K562 (cell line): ENCODE measurements around the gene TRIM36. TPM values are rescaled to one million over a fixed set of nuclear protein-coding genes. Genes with fewer than 3 reads are reported as not detected.

ENCODE experiments used
- ATAC-seq: fragments of 200-7000 bp; cut with Tn5 transposase; 3 replicates; pipeline ENCODE4 v1.9.1; 2020; ENCODE audit warnings: moderate library complexity
- BruUV-seq: library from RNA; stranded (reverse); fragments of 400-500 nt; replicated peaks from 2 replicates; lab custom pipeline; 2021; lab: Mats Ljungman, UMichigan
- CTCF ChIA-PET: fragments of 300-600 bp; formaldehyde crosslinking; extraction: SDS; loops from one replicate; lab custom pipeline; 2021; ENCODE audit warnings: low intra/inter-chr PET ratio; lab: Yijun Ruan, JAX
- POLR2A ChIA-PET: fragments of 300-600, 350-650 bp; sonication (Branson Sonifier 250); formaldehyde crosslinking; extraction: SDS; loops from one replicate; lab custom pipeline; 2021; ENCODE audit warnings: antibody characterized with exemption, inconsistent platforms; lab: Yijun Ruan, JAX
- DNase-seq, 4 experiments: peaks; one replicate each; pipeline versions ENCODE4 v3.0.0 to v3.0.0-alpha.2; 2011 to 2018; ENCODE audit warnings: low spot score in 3 of 4, mixed read lengths in 3 of 4; ENCODE audit errors: extremely low read depth in 1 of 4
- FAIRE-seq: peaks from 2 replicates; lab custom pipeline; 2011; peaks lifted over from hg19 to GRCh38; lab: Jason Lieb, UNC
- H2AFZ ChIP-seq: 2 replicates; pipeline ENCODE4 v1.6.0; 2011; ENCODE audit warnings: low read depth, low read length, control low read depth, inconsistent platforms
- H3K27ac ChIP-seq: fragments of 200-600 bp; 3 replicates; pipeline ENCODE4 v1.8.0; 2011; ENCODE audit warnings: low read depth, mild to moderate bottlenecking, control low read depth, inconsistent platforms, low read length, moderate library complexity, mixed read lengths; ENCODE audit errors: extremely low read depth
- H3K27me3 ChIP-seq, 2 experiments: fragments of 300-600 bp in 1 of 2; 2 replicates in 1 of 2; 3 replicates in 1 of 2; pipeline versions ENCODE4 v1.6.0 to v1.8.0; 2011; ENCODE audit warnings: inconsistent platforms in 2 of 2, low read length in 2 of 2, mild to moderate bottlenecking in 1 of 2, mixed read lengths in 1 of 2, moderate library complexity in 1 of 2; ENCODE audit not compliant: control insufficient read depth in 2 of 2, insufficient read depth in 2 of 2
- H3K36me3 ChIP-seq: fragments of 300-600 bp; 3 replicates; pipeline ENCODE4 v1.8.0; 2011; ENCODE audit warnings: mild to moderate bottlenecking, low read length, inconsistent platforms; ENCODE audit not compliant: control insufficient read depth, insufficient read depth
- H3K4me1 ChIP-seq, 2 experiments: fragments of 200-600 bp in 1 of 2; replicated peaks in 1 of 2; 2 replicates in 1 of 2; 3 replicates in 1 of 2; pipeline versions ENCODE4 v1.5.1 to v1.8.0; 2011; ENCODE audit warnings: inconsistent platforms in 2 of 2, low read length in 2 of 2, mild to moderate bottlenecking in 1 of 2, mixed read lengths in 1 of 2, moderate library complexity in 1 of 2; ENCODE audit not compliant: control insufficient read depth in 2 of 2, insufficient read depth in 2 of 2
- H3K4me2 ChIP-seq: 2 replicates; pipeline ENCODE4 v1.6.1; 2011; ENCODE audit warnings: low read length, control low read depth, inconsistent platforms, mixed read lengths; ENCODE audit not compliant: insufficient read depth
- H3K4me3 ChIP-seq: fragments of 200-600 bp; sonication (generic), shearing (Covaris generic); 2 replicates; pipeline ENCODE4 v1.5.1; 2016; ENCODE audit warnings: control low read depth, inconsistent platforms
- H3K79me2 ChIP-seq: fragments of 200-600 bp; 3 replicates; pipeline ENCODE4 v1.8.0; 2011; ENCODE audit warnings: low read length, inconsistent platforms; ENCODE audit not compliant: control insufficient read depth, insufficient read depth
- H3K9ac ChIP-seq, 2 experiments: 2 replicates each; pipeline versions ENCODE4 v1.6.0 to v1.6.1; 2011; ENCODE audit warnings: low read depth in 2 of 2, low read length in 2 of 2, control low read depth in 1 of 2, inconsistent platforms in 1 of 2, mild to moderate bottlenecking in 1 of 2, mixed read lengths in 1 of 2; ENCODE audit not compliant: insufficient read depth in 1 of 2
- H3K9me1 ChIP-seq: one replicate; pipeline ENCODE4 v1.6.0; 2011; ENCODE audit warnings: inconsistent platforms, mild to moderate bottlenecking, low read length, moderate library complexity; ENCODE audit not compliant: control insufficient read depth, insufficient read depth
- H3K9me3 ChIP-seq: replicated peaks from 2 replicates; pipeline ENCODE4 v1.5.1; 2011; ENCODE audit warnings: low read depth, low read length, inconsistent platforms; ENCODE audit not compliant: control insufficient read depth, insufficient read depth
- H4K20me1 ChIP-seq: replicated peaks from 2 replicates; pipeline ENCODE4 v1.6.1; 2011; ENCODE audit warnings: low read length, inconsistent platforms, mixed read lengths; ENCODE audit not compliant: control insufficient read depth, insufficient read depth
- EP400 ChIP-seq: fragments of 450-650 bp; IDR thresholded peaks from 2 replicates; pipeline ENCODE4 v1.6.1; 2017; ENCODE audit warnings: antibody characterized with exemption, mild to moderate bottlenecking, moderate library complexity
- GABPA ChIP-seq: fragments of 200-800 bp; sonication (Bioruptor generic); conservative IDR thresholded peaks from 2 replicates; pipeline ENCODE4 v1.6.1; 2016; ENCODE audit warnings: low read depth, missing genetic modification characterization, missing compliant biosample characterization
- HCFC1 ChIP-seq: IDR thresholded peaks from 2 replicates; pipeline ENCODE4 v1.6.1; 2012; ENCODE audit warnings: low read depth, low read length, improper control_type of control experiment
- HMGN3 ChIP-seq: IDR thresholded peaks from 2 replicates; pipeline ENCODE4 v1.6.1; 2011; ENCODE audit warnings: borderline replicate concordance, low read depth, mild to moderate bottlenecking, mixed read lengths, low read length; ENCODE audit not compliant: insufficient read length; ENCODE audit errors: extremely low read depth
- MLLT1 ChIP-seq, 2 experiments: fragments of 450-650 bp; IDR thresholded peaks; 2 replicates each; pipeline ENCODE4 v1.6.1; 2016
- PRPF4 ChIP-seq: fragments of 200-400 bp; formaldehyde crosslinking; IDR thresholded peaks from one replicate; pipeline ENCODE4 v1.6.1; 2017; ENCODE audit warnings: low read length, low read depth, mild to moderate bottlenecking; ENCODE audit not compliant: insufficient read depth, poor library complexity, severe bottlenecking
- RHOXF2B ChIP-seq: fragments of 250-450 bp; sonication (Bioruptor Pico); conservative IDR thresholded peaks from 2 replicates; pipeline ENCODE4 v1.5.1; 2021
- RNF2 ChIP-seq: sonication (generic); IDR thresholded peaks from 2 replicates; pipeline ENCODE4 v1.6.1; 2016
- SAFB ChIP-seq: fragments of 200-400 bp; formaldehyde crosslinking; IDR thresholded peaks from 2 replicates; pipeline ENCODE4 v1.6.1; 2017; ENCODE audit warnings: low read depth, low read length, borderline replicate concordance
- SIRT6 ChIP-seq: IDR thresholded peaks from one replicate; pipeline ENCODE4 v1.6.1; 2012; ENCODE audit warnings: low read depth, mild to moderate bottlenecking, control low read depth, inconsistent platforms, low read length, moderate library complexity
- SREBF1 ChIP-seq: fragments of 150-350 bp; IDR thresholded peaks from 2 replicates; pipeline ENCODE4 v1.6.1; 2014; ENCODE audit warnings: antibody characterized with exemption, low read depth, low read length, borderline replicate concordance
- TCF7 ChIP-seq: sonication (generic); IDR thresholded peaks from 2 replicates; pipeline ENCODE4 v1.6.1; 2016; ENCODE audit warnings: antibody characterized with exemption, borderline replicate concordance
- ZNF586 ChIP-seq: fragments of 450-650 bp; formaldehyde crosslinking; conservative IDR thresholded peaks from 2 replicates; pipeline ENCODE4 v1.4.0; 2020; ENCODE audit warnings: mild to moderate bottlenecking, moderate library complexity
- ZNF696 ChIP-seq: fragments of 250-450 bp; sonication (Bioruptor Pico); conservative IDR thresholded peaks from 2 replicates; pipeline ENCODE4 v1.4.0; 2020; ENCODE audit warnings: mild to moderate bottlenecking, moderate library complexity
- WGBS: fragments of 100-300 bp; shearing (Covaris generic); methylation state at CpG from one replicate; pipeline ENCODE4 v1.1.6; 2016; ENCODE audit warnings: low coverage, mixed read lengths; ENCODE audit not compliant: insufficient coverage; ENCODE audit errors: missing lambda C conversion rate; 5-methylcytosine and 5-hydroxymethylcytosine counted together
- in situ Hi-C: fragments of 300-500 bp; cut with MboI; formaldehyde crosslinking; loops from 4 replicates; pipeline ENCODE4 v1.15.0; 2018; ENCODE audit warnings: inconsistent platforms, mixed read lengths
- intact Hi-C: fragments of 100-400 bp; cut with micrococcal nuclease; formaldehyde crosslinking; loops from 2 replicates; pipeline ENCODE4 v1.14.2; 2022
- polyA plus RNA-seq, 8 experiments: library from polyadenylated mRNA; depleted of rRNA in 4 of 8; stranded (reverse) in 5 of 8; unstranded in 3 of 8; fragments of >200 nt; fragmentation: Nextera tagmentation in 2 of 8; fragmentation: Illumina TruSeq in 1 of 8; extraction: Ambion mirVana in 2 of 8; extraction: Trizol in 1 of 8; gene quantifications; 2 replicates each; pipeline versions ENCODE4 v1.2.1 to v1.2.3, GENCODE V29; 2011 to 2014; ENCODE audit warnings: inconsistent platforms in 1 of 8, missing spikeins in 1 of 8
- total RNA-seq, 7 experiments: library from RNA; depleted of rRNA in 6 of 7; stranded (reverse); fragments of >200 nt in 6 of 7; fragmentation: Illumina TruSeq in 2 of 7; extraction: Trizol in 2 of 7; gene quantifications; 2 replicates each; pipeline versions ENCODE4 v1.2.1 to v1.2.3, GENCODE V29; 2011 to 2021; ENCODE audit warnings: low replicate concordance in 1 of 7
- TF ChIP-seq, protein P1 (sequence below): sonication (generic); formaldehyde crosslinking; IDR thresholded peaks from 2 replicates; pipeline ENCODE4 v1.8.1; 2023; ENCODE audit warnings: mild to moderate bottlenecking, missing genetic modification reagents, moderate library complexity
- TF ChIP-seq, protein P2 (sequence below), 2 experiments: fragments of 150-350 bp in 1 of 2; IDR thresholded peaks; 2 replicates each; pipeline ENCODE4 v1.6.1; 2012 to 2016; ENCODE audit warnings: low read depth in 2 of 2, low read length in 2 of 2, mild to moderate bottlenecking in 1 of 2, moderate library complexity in 1 of 2

TRIM36 gene
- total and polyA plus RNA-seq, 9 of the 15 experiments (the other 6 are each of a cell fraction or from before 2014, with no cell fraction given), result 0.10 to 0.71 (median 0.31) TPM

GRCh38 chr5:115126303-115126702, 43.4 kb downstream of the TRIM36 start:
- no peak for ATAC-seq
- H3K9ac ChIP-seq, result no peak overlapping the region
- WGBS, result 3% methylated on average over 5 of the region's 5 CpGs
- H3K27me3 ChIP-seq, result no peaks in the 10 kb centered on the region
- H3K4me3 ChIP-seq, result no peak overlapping the region
- no peaks in the 10 kb centered on the region for H3K79me2 ChIP-seq
- ChIA-PET POLR2A (no interaction called here), CTCF (no interaction called here)
- no TSS peak for BruUV-seq
- H3K36me3 ChIP-seq, result no peaks in the 10 kb centered on the region
- no peak overlapping the region for H3K27ac ChIP-seq
- DNase-seq, result no peak
- no peak overlapping the region for H2AFZ ChIP-seq
- FAIRE-seq, result no peak
- in situ Hi-C loops (no loop called here), intact Hi-C loops (no loop called here)
- no peak overlapping the region for H3K4me2 ChIP-seq
- no peaks in the 10 kb centered on the region for H3K9me3 ChIP-seq
- H4K20me1 ChIP-seq, result no peaks in the 10 kb centered on the region
- H3K4me1 ChIP-seq, result no peaks in the 10 kb centered on the region
- no peaks in the 10 kb centered on the region for H3K9me1 ChIP-seq
- TF ChIP-seq EP400, result no peak
- TF ChIP-seq PRPF4, result no peak
- TF ChIP-seq SIRT6, result no peak
- TF ChIP-seq MLLT1 (IDR thresholded peaks at IDR 0.05), result no peak
- no peak for TF ChIP-seq SAFB
- TF ChIP-seq ZNF696 (CRISPR knock-in tag), result no peak
- TF ChIP-seq GABPA, result no peak
- no peak for TF ChIP-seq SREBF1
- TF ChIP-seq ZNF586, result no peak
- no peak for TF ChIP-seq TCF7
- TF ChIP-seq, protein P1, sequence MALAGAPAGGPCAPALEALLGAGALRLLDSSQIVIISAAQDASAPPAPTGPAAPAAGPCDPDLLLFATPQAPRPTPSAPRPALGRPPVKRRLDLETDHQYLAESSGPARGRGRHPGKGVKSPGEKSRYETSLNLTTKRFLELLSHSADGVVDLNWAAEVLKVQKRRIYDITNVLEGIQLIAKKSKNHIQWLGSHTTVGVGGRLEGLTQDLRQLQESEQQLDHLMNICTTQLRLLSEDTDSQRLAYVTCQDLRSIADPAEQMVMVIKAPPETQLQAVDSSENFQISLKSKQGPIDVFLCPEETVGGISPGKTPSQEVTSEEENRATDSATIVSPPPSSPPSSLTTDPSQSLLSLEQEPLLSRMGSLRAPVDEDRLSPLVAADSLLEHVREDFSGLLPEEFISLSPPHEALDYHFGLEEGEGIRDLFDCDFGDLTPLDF (CRISPR knock-in tag), result no peak
- TF ChIP-seq, protein P2, sequence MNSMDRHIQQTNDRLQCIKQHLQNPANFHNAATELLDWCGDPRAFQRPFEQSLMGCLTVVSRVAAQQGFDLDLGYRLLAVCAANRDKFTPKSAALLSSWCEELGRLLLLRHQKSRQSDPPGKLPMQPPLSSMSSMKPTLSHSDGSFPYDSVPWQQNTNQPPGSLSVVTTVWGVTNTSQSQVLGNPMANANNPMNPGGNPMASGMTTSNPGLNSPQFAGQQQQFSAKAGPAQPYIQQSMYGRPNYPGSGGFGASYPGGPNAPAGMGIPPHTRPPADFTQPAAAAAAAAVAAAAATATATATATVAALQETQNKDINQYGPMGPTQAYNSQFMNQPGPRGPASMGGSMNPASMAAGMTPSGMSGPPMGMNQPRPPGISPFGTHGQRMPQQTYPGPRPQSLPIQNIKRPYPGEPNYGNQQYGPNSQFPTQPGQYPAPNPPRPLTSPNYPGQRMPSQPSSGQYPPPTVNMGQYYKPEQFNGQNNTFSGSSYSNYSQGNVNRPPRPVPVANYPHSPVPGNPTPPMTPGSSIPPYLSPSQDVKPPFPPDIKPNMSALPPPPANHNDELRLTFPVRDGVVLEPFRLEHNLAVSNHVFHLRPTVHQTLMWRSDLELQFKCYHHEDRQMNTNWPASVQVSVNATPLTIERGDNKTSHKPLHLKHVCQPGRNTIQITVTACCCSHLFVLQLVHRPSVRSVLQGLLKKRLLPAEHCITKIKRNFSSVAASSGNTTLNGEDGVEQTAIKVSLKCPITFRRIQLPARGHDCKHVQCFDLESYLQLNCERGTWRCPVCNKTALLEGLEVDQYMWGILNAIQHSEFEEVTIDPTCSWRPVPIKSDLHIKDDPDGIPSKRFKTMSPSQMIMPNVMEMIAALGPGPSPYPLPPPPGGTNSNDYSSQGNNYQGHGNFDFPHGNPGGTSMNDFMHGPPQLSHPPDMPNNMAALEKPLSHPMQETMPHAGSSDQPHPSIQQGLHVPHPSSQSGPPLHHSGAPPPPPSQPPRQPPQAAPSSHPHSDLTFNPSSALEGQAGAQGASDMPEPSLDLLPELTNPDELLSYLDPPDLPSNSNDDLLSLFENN (IDR thresholded peaks at IDR 0.05; ENCODE audit: low read depth in 2 of 2, low read length in 2 of 2), result no peak
- TF ChIP-seq RNF2, result no peak
- no peak for TF ChIP-seq HCFC1
- TF ChIP-seq HMGN3, result no peak
- no peak for TF ChIP-seq RHOXF2B (CRISPR knock-in tag)
